Activated CD4-positive, alpha-beta T cell treated with anti-CD3 and anti-CD28 coated beads, Interleukin-2, amount 10 ng/mL, durations not matched to agents 7 days and 5 days (primary cell): Measurements from ENCODE around the gene ITGA11. TPM values are rescaled to one million over a fixed set of nuclear protein-coding genes. Genes with fewer than 3 reads are reported as not detected.

Experiments used
- total RNA-seq, 2 experiments: library from RNA; stranded (reverse); gene quantifications; one replicate each; pipeline ENCODE4 v1.2.3, GENCODE V29; 2021

ITGA11 gene
- total RNA-seq, 2 experiments from 2014 or later: 1.0 to 1.1 TPM

Other genes with a start within 250 kb of the ITGA11 start
- 10 to 100 TPM; 11.2 to 13.5 TPM for gene CALML4, start 226.8 kb downstream of the ITGA11 start, total RNA-seq
- gene CLN6, start 202.4 kb downstream of the ITGA11 start, total RNA-seq: 10 to 100 TPM; 57.6 to 61.9 TPM
- 10 to 100 TPM; 51.7 to 66.3 TPM for gene FEM1B, start 154.4 kb downstream of the ITGA11 start, total RNA-seq
- gene CORO2B, start 146.8 kb upstream of the ITGA11 start, total RNA-seq: not detected